ENCODE measurements around the gene HEBP2.
"Not testable (repeated sequence)": the region's sequence is repeated elsewhere in the genome, so short reads cannot be mapped to it uniquely, and the experiment has no call there.

DNA sequence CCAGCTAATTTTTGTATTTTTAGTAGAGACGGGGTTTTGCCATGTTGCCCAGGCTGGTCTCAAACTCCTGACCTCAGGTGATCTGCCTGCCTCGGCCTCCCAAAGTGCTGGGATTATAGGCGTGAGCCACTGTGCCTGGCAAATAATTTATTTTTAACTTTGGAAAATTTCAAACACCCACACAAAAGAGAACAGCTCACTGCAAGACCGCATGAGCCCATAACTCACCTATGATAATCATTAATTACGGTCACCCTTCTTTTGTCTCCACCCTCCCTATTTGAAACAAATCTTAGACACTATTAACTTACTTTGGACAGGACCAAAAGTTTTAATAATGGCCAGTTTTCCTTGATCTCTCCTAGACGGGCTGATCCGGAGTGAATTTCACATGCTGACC lies 21.2 kb downstream of the HEBP2 start:
- TF ChIP-seq, protein P1, sequence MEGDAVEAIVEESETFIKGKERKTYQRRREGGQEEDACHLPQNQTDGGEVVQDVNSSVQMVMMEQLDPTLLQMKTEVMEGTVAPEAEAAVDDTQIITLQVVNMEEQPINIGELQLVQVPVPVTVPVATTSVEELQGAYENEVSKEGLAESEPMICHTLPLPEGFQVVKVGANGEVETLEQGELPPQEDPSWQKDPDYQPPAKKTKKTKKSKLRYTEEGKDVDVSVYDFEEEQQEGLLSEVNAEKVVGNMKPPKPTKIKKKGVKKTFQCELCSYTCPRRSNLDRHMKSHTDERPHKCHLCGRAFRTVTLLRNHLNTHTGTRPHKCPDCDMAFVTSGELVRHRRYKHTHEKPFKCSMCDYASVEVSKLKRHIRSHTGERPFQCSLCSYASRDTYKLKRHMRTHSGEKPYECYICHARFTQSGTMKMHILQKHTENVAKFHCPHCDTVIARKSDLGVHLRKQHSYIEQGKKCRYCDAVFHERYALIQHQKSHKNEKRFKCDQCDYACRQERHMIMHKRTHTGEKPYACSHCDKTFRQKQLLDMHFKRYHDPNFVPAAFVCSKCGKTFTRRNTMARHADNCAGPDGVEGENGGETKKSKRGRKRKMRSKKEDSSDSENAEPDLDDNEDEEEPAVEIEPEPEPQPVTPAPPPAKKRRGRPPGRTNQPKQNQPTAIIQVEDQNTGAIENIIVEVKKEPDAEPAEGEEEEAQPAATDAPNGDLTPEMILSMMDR (IDR thresholded peaks at IDR 0.05; ENCODE audit: extremely low read depth in 1 of 2, insufficient read depth in 1 of 2, low read depth in 1 of 2, low read length in 2 of 2) = not testable (repeated sequence)
- not testable (repeated sequence) for TF ChIP-seq POLR2A (IDR thresholded peaks at IDR 0.05; ENCODE audit: low read depth, low read length); EZH2 (IDR thresholded peaks at IDR 0.05; ENCODE audit: borderline replicate concordance, low read depth, low read length, severe bottlenecking); POLR2AphosphoS5 (IDR thresholded peaks at IDR 0.05; ENCODE audit: insufficient read depth, low read depth, low read length); JUN (IDR thresholded peaks at IDR 0.05; ENCODE audit: borderline replicate concordance, insufficient read depth, insufficient read length, low read depth)
- TF ChIP-seq, protein P2, sequence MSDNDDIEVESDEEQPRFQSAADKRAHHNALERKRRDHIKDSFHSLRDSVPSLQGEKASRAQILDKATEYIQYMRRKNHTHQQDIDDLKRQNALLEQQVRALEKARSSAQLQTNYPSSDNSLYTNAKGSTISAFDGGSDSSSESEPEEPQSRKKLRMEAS (IDR thresholded peaks at IDR 0.05; ENCODE audit: insufficient read depth, insufficient read length) = not testable (repeated sequence)

Data from endothelial cell of umbilical vein (primary cell).